Renal cortical epithelial cell (primary cell): ENCODE results near the gene H2BW2. TPM values are rescaled to one million over a fixed set of nuclear protein-coding genes. Genes with fewer than 3 reads are reported as not detected.
"Not testable (repeated sequence)": the region's sequence is repeated elsewhere in the genome, so short reads cannot be mapped to it uniquely, and the experiment has no call there.

Experiments
- DNase-seq: peaks from one replicate; pipeline ENCODE4 v3.0.0-alpha.2; 2011; ENCODE audit warnings: low read depth
- total RNA-seq: library from RNA; depleted of rRNA; stranded (reverse); fragments of >200 nt; gene quantifications from 2 replicates; pipeline ENCODE4 v1.2.3, GENCODE V29; 2014

The H2BW2 gene
- total RNA-seq: not detected in 2 replicates

GRCh38 chrX:104039689-104040505, at the start of gene H2BW2:
TSS of gene H2BW2 (plus strand) at chrX:104039956. CDS start at chrX:104039995, 39 bp downstream.
- no peak for DNase-seq

GRCh38 chrX:103999234-103999633, 40.5 kb upstream of the H2BW2 start:
- no peak for DNase-seq

- no peak for DNase-seq
Observed at GRCh38 chrX:104008831-104009230, 30.9 kb upstream of the H2BW2 start.

- DNase-seq: no peak
Observed at GRCh38 chrX:104013158-104013557, 26.6 kb upstream of the H2BW2 start.

- no peak for DNase-seq
Observed at GRCh38 chrX:104013606-104014005, 26.1 kb upstream of the H2BW2 start, which contains the start of gene H2BW1. TSS of gene H2BW1 (minus strand) at chrX:104013708. CDS start at chrX:104013576, 132 bp downstream.

- not testable (repeated sequence) for DNase-seq
Observed at GRCh38 chrX:104015576-104015975, 24.2 kb upstream of the H2BW2 start.

- no peak for DNase-seq
Observed at GRCh38 chrX:104018126-104018525, 21.6 kb upstream of the H2BW2 start.

- no peak for DNase-seq
Observed at GRCh38 chrX:104041003-104041402, 1.2 kb downstream of the H2BW2 start.

- DNase-seq: no peak
Observed at GRCh38 chrX:104045642-104046041, 5.9 kb downstream of the H2BW2 start.

GRCh38 chrX:104047171-104047570, 7.4 kb downstream of the H2BW2 start:
- no peak for DNase-seq

GRCh38 chrX:104054956-104055355, 15.2 kb downstream of the H2BW2 start:
- DNase-seq: not testable (repeated sequence)

GRCh38 chrX:104062636-104063035, 22.9 kb downstream of the H2BW2 start:
- DNase-seq: not testable (repeated sequence)

GRCh38 chrX:104075778-104076445, 36.2 kb downstream of the H2BW2 start, which contains the start of gene TMSB15C:
TSS of gene TMSB15C (minus strand) at chrX:104076236.
- not testable (repeated sequence) for DNase-seq

GRCh38 chrX:104077854-104078253, 38.1 kb downstream of the H2BW2 start:
- not testable (repeated sequence) for DNase-seq

- no peak for DNase-seq
Observed at GRCh38 chrX:104084063-104084462, 44.3 kb downstream of the H2BW2 start.

GRCh38 chrX:104084534-104085277, 45.0 kb downstream of the H2BW2 start:
- DNase-seq: no peak

- no peak for DNase-seq
Observed at GRCh38 chrX:104085477-104085876, 45.7 kb downstream of the H2BW2 start.

GRCh38 chrX:104085919-104086318, 46.2 kb downstream of the H2BW2 start:
- no peak for DNase-seq
